ENCODE results near the gene IFI27.
A peak's percentile ranks its signal among the peaks of the same experiment; 100 is the strongest.

IFI27 gene

GRCh38 chr14:94161058-94161457, 50.5 kb downstream of the IFI27 start:
- DNase-seq, result no peak

GRCh38 chr14:94161981-94162380, 51.4 kb downstream of the IFI27 start:
- DNase-seq, result no peak

GRCh38 chr14:94162466-94162865, 51.9 kb downstream of the IFI27 start:
- no peak for DNase-seq

- DNase-seq, result peak in 1 of 3 experiments; percentile 16
These were observed 53.3 kb downstream of the IFI27 start for GRCh38 chr14:94163796-94164195.

GRCh38 chr14:94164685-94165431, 54.3 kb downstream of the IFI27 start:
- peak in 2 of 3 experiments; percentile 77 to 86 for DNase-seq

- DNase-seq, result no peak
These were observed 55.2 kb downstream of the IFI27 start for GRCh38 chr14:94165744-94166143.
